Fibroblast of the conjunctiva (primary cell): Measurements from ENCODE around the gene GABPA.
"Not testable (repeated sequence)": the region's sequence is repeated elsewhere in the genome, so short reads cannot be mapped to it uniquely, and the experiment has no call there.

ENCODE experiments used
- DNase-seq: peaks from one replicate; pipeline ENCODE4 v3.0.0-alpha.2; 2010; ENCODE audit warnings: low read depth

GABPA gene

GRCh38 chr21:25737421-25737820 is 2.6 kb downstream of the GABPA start:
- DNase-seq: no peak

GRCh38 chr21:25742900-25743299 is 8.1 kb downstream of the GABPA start:
- no peak for DNase-seq

- no peak for DNase-seq
These were observed 10.1 kb downstream of the GABPA start for GRCh38 chr21:25744854-25745253.

- no peak for DNase-seq
These were observed 15.3 kb downstream of the GABPA start for GRCh38 chr21:25750085-25750484.

- no peak for DNase-seq
These were observed 17.6 kb downstream of the GABPA start for GRCh38 chr21:25752416-25752815.

GRCh38 chr21:25756190-25756932 is 21.6 kb downstream of the GABPA start:
- no peak for DNase-seq

GRCh38 chr21:25757531-25757930 is 22.8 kb downstream of the GABPA start:
- no peak for DNase-seq

- no peak for DNase-seq
These were observed 24.8 kb downstream of the GABPA start for GRCh38 chr21:25759573-25759972.

- no peak for DNase-seq
These were observed 25.3 kb downstream of the GABPA start for GRCh38 chr21:25760061-25760460.

- DNase-seq: no peak
These were observed 25.9 kb downstream of the GABPA start for GRCh38 chr21:25760677-25761076.

- DNase-seq: no peak
These were observed 29.3 kb downstream of the GABPA start for GRCh38 chr21:25764065-25764464.

GRCh38 chr21:25767921-25768320 is 33.1 kb downstream of the GABPA start:
- DNase-seq: no peak

- peak; percentile 2 for DNase-seq
These were observed 37.9 kb downstream of the GABPA start for GRCh38 chr21:25772686-25773085.

GRCh38 chr21:25776440-25776839 is 41.7 kb downstream of the GABPA start:
- no peak for DNase-seq

- DNase-seq: not testable (repeated sequence)
These were observed 43.5 kb downstream of the GABPA start for GRCh38 chr21:25778126-25778875.

- no peak for DNase-seq
These were observed 53.9 kb downstream of the GABPA start for GRCh38 chr21:25788677-25789076.

GRCh38 chr21:25790122-25790877 is 55.5 kb downstream of the GABPA start:
- DNase-seq: peak; percentile 13

- DNase-seq: no peak
These were observed 56.1 kb downstream of the GABPA start for GRCh38 chr21:25790878-25791204.

- DNase-seq: no peak
These were observed 56.5 kb downstream of the GABPA start for GRCh38 chr21:25791319-25791718.

- peak; percentile 80 for DNase-seq
These were observed 66.6 kb downstream of the GABPA start for GRCh38 chr21:25801217-25802014.

- DNase-seq: no peak
These were observed 71.3 kb downstream of the GABPA start for GRCh38 chr21:25806060-25806459.

- no peak for DNase-seq
These were observed 72.4 kb downstream of the GABPA start for GRCh38 chr21:25807191-25807590.
